ENCODE data around the gene AP1M1.
A peak's percentile ranks its signal among the peaks of the same experiment; 100 is the strongest.
"Not testable (repeated sequence)": the region's sequence is repeated elsewhere in the genome, so short reads cannot be mapped to it uniquely, and the experiment has no call there.

The AP1M1 gene

DNA sequence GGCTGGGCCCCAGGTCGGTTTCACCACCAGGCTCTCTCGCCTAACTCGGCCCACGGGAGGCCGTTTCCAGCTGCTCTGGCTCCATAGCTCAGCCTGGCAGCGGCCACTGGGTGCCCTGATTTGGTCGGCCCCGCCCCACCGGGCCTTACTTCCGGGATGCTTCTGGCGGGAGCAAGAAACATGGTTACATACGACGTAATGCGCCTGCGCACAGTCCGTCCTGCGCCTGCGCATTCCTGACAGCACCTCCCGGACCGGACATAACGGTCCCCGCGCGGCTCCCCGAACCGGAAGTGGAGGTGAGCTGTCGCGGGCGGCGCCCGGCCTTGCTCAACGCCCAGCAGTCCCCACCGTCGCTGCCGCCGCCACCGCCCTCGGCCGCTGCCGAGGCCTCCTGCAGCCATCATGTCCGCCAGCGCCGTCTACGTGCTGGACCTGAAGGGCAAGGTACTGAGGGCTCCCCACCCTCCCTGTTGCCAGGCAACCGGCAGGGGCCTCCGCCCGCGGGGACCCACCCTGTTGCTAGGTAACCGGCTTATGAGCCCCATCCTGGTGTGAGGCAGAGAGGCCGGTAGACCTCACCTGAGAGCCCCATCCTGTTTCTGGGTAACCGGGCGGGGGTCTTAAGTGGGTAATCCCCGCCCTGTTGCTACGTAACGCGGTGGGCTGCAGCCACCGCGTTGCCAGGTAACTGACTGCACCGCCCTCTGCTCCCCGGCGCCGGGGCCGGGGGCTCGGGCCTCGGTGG is at the start of gene AP1M1:
Gene AP1M1 (plus strand): TSS at position 290 of the 748 bp plus-strand sequence. CDS start 116 bp downstream, at position 406.
- peak; percentile 98 for DNase-seq

DNA sequence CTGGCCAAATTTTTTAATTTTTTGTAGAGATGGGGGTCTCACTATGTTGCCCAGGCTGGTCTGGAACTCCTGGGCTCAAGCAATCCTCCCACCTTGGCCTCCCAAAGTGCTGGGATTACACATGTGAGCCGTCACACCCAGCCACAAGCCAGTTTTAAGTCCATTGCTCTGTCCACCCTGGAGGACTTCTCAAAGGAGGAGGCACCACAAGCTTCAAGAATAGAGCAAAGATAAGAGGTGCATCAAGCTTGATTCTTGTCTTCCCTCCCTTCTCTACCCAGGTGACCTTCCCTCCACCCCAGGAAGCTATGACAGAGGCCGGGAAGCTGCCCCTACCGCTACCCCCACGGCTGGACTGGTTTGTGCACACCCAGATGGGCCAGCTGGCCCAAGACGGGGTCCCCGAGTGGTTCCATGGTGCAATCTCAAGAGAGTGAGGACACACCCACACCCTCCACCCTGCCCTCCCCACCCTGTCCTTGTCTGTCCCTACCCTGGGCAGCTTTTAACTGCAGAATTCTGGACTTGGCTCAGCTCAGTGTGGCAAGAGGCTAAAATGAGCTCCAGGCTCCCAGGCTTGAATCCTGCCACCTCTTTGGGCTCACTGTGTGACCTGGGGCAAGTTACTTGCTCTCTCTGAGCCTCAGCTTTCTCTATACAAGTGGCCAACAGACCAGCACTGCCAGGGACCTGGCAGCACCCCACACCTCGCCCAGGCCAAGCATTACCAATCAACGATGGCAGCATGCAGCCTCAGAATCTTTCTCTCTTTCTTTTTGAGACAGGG is 49.1 kb upstream of the AP1M1 start:
- no peak for DNase-seq

DNA sequence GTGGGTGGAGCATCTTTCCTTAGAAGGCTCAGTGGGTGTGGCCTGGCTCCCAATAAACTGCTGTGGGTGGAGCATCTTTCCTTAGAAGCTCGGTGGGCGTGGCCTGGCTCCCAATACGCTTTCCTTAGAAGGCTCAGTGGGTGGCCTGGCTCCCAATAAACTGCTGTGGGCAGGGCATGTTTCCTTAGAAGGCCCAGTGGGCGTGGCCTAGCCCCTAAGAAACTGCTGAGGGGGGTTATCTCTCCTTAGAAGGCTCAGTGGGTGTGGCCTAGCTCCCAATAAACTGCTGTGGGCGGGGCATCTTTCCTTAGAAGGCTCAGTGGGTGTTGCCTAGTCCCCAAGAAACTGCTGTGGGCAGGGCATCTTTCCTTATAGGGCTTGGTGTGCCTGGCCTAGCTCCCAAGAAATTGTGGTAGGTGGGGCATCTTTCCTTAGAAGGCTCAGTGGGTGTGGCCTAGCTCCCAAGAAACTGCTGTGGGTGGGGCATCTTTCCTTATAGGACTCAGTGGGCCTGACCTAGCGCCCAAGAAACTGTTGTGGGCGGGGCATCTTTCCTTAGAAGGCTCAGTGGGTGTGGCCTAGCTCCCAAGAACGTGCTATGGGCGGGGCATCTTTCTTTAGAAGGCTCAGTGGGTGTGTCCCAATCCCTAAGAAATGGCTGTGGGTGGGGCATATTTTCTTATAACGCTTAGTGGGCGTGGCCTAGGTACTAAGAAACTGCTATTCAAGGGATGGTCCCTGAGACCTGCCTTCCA is 44.0 kb upstream of the AP1M1 start:
- DNase-seq, result no peak

DNA sequence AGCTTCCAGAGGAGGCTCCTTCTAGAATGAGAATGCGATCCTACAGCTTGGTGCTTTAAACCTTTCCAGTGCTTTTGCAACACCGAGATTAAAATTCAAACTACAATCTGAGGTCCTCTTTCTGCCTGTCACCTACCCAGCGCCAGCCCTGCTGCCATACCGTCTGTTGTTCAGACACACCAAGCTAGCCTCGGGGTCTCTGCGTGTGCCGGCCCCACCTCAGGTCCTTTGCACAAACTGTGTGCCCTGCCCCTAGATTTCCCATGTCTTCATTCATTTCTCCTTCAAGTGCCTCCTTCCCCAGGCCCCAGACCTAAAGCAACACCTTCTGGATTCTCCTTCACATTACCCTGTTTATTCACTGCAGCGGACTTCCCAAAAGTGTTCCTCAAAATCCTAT is 43.2 kb upstream of the AP1M1 start:
- no peak for DNase-seq

DNA sequence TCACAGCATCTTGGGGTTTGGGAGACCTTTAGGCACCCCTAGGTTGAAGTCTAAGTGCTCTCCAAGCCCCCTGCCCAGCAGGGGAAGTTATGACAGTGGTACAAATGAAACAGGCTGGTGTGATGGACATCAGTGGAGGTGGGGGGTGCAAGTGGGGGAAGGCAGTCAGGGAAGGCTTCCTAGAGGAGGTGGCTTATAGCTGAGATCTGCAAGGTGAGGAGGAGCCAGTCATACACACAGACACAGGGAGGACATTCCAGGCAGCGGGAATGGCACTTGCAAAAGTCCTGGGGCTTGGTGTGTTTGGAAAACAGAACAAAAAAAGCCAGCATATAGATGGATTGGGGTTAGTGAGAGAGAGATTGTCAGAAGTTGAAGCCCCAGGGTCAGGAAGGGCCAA is 42.6 kb upstream of the AP1M1 start:
- DNase-seq, result no peak

DNA sequence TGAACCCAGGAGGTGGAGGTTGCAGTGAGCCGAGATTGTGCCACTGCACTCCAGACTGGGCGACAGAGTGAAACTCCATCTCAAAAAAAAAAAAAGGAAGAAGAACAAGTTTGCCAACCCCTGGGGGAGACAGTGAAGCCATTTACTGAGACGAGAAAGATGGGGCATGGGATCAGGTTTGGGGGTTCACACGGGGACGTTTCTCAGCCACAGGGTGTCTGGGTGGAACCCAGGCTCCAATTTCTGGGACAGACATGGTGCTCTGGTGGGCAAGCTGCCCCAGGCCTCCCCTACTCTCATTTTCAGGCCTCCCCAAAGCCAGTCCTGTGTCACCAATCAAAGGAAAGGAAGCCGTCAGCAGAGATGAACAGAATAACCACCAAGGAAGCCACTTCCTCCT is 40.8 kb upstream of the AP1M1 start:
- DNase-seq, result no peak

DNA sequence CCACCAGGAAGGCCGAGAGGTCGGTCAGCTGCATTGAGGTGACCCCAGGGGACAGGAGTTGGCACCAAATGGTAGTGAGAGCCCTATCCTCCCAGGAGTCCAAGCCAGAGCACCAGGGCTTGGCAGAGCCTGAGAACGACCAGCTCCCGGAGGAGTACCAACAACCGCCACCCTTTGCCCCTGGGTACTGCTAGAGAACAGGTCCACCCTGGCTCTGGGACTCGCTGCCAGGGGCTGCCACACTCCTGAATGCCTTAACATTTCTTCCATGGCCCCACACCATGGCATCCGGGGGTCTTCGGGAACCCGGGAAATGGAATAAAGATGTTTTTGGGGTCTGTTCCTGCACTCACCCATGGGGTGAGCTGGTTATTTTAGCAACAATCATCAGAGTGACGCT is 40.1 kb upstream of the AP1M1 start:
- no peak for DNase-seq

DNA sequence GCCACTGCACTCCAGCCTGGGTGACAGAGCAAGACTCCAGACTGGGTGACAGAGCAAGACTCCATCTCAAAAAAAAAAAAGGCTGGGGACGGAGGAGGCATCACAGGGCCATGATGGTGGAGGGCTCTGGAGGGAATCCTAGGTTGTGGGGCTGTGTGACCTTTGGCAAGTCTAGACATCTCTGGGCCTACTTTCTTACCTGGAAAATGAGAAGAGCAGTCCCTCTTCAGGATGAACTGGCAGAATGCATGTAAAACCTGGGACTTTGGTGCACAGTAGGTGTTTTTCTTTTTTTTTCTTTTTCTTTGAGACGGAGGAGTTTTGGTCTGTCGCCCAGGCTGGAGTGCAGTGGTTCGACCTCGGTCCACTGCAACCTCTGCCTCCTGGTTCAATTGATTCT is 38.1 kb upstream of the AP1M1 start:
- no peak for DNase-seq

DNA sequence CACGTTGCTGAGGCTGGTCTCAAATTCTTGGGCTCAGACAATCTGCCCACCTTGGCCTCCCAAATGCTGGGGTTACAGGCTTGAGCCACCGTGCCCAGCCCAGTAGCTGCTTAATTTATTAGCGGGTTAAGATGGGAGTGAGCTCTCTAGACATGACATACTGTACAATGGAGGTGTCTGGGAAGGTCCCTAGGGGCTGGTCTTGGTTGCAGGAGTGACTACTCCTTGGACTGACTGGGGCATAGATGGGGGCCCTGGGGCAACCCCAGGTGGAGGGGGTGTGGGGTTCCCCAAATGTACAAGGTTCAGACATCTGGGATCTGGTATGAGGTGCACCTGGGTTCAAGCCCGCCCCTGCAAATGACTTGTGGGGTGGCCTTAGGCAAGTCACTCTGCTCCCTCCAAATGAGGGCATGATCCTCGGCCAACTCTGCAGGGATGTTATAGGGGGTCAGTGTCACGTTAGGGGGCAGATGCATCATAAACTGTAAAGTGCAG is 37.2 kb upstream of the AP1M1 start:
- DNase-seq, result no peak

DNA sequence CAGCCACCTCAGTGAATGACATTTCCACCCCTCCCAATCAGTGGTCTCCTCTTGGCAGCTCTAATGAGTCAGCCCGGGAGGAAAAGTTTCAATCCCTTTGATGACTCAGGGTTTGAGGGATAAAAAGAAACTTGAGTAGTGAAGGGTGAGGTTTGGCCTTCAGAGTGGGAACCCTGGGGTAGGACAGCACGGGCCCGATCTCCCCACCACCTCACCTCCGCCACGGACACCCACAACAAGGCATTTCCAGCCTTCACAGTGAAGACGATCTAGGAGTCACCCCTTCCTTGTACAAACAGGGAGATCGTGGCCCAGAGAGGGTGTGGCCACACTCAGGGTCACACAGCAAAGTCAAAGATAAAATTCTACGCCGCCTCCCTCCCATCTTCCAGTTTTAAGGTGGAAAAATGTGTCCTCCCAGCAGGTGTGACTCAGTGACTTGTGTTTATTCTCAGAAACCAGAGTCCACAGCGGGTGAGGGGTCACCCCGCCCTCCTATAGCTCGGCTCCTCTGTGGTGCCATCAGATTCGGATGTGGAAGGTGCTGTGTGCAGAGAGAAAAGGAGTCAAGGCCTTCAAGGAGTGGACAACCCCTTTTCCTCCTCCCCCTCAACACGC is 36.7 kb upstream of the AP1M1 start:
- no peak for DNase-seq

DNA sequence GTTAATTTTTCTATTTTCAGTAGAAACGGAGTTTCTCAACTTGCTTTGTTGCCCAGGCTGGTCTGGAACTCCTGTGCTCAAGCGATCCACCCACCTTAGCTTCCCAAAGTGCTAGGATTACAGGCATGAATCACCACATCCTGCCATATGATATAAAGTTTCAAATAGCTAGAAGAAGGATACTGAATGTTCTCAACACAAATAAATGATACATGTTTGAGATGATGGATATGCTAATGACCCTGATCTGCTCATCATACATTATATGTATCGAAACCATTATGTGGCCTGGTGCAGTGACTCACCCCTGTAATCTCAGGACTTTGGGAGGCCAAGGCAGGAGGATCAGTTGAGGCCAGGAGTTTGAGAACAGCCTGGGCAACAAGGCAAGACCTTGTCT is 35.9 kb upstream of the AP1M1 start:
- no peak for DNase-seq

DNA sequence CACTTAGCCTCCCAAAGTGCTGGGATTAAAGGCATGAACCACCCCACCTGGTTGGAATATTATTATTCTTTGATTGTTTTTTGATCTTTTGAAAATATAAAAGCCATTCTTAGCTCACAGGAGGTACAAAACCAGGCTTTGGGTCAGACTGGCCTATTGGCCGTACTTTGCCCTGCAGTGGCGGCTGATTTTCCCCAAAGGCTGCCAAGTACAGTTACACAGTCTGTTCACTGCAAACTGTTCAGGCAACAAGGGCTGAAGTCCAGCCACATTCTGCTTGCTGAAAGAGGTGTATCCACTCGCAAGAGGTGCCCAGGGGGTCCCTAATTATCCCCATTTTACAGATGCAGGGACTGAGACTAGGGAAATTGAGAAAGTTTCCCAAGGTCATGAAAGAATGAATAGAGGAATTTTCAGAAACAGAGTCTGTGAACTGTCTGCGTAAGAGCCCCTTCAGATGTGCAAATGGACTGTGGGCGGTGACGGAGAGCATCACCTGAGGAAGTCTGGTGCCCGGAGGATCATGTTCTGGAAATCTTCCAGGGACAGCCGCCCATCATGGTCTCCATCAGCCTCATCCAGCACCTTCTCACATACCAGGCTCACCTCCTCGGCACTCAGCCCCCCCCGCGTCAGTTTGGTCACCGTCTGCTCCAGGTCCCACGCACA is 33.4 kb upstream of the AP1M1 start:
- no peak for DNase-seq

DNA sequence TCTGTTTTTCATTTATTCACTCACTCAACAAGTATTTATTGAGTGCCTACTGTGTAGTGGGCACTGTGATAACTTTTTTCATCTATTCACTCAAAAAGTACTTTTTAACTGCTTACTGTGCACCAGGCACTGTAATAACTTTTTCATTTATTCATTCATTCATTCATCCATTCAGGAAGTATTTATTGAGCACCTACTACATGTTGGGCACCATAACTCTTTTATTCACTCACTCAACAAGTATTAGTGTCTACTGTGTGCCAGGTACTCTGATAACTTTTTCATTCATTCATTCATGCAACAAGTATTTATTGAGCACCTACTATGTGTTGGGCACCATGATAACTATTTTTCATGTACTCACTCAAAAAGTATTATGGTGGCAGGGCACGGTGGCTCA is 31.3 kb upstream of the AP1M1 start:
- DNase-seq, result no peak

DNA sequence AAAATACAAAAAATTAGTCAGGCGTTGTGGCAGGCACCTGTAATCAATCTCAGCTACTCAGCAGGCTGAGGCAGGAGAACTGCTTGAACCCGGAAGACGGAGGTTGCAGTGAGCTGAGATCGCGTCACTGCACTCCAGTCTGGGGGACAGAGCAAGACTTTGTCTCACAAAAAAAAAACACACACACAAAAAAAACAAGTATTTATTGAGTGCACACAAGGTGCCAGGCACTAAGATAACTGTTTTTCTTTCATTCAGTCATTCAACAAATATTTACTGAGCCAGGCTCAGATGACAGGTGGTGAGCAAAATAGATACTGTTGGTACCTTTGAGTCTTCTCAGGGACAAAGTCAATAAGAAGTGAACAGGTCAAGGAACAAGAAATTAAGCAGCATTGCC is 30.7 kb upstream of the AP1M1 start:
- DNase-seq, result no peak

DNA sequence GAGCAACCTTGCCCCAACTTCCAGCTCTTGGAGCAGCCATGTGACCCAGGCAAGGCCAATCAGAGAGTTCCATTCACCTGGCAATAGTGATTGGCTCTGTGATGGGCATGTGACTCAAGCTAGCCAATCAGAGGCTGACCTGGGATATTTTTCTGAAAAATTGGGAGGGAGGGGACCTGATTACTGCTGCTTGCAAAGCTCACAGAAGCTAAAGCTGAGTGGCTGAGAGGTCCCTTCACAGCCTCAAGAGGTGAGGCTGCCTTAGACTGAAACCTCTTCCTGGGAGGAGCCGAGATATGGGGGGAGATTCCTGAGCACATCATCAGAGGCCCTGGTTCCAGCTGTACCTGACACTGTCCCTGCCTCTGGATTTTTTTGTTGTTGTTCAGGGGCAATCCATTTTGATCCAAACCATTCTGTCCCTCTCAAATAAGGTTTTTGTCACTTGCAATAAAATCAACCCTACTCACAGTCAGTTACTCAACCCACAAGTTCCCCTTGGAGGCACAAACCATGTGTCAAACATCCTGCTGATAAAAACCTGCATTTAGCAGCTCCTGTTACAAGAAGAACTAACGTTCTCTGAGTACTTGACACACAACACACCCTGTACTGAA is 29.1 kb upstream of the AP1M1 start:
- DNase-seq, result peak; percentile 40

DNA sequence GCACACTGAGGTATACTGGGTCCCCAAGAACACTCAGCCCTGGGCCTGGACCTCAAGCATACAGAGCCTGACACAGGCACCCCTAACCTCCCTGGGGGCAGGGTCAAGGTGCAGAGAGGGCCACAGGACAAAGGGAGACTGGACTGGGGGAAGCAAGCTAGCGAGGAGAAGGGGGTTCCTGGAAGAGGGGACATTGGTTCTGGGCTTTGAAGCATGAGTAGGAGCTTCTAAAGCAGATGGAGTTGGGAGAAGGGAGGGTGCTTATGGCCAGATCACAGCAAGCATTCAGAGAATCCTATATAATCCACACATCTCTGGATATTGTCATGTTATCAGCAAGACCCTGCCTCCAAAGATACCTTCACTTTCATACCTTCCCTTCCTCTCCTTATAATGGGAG is 27.6 kb upstream of the AP1M1 start:
- no peak for DNase-seq

DNA sequence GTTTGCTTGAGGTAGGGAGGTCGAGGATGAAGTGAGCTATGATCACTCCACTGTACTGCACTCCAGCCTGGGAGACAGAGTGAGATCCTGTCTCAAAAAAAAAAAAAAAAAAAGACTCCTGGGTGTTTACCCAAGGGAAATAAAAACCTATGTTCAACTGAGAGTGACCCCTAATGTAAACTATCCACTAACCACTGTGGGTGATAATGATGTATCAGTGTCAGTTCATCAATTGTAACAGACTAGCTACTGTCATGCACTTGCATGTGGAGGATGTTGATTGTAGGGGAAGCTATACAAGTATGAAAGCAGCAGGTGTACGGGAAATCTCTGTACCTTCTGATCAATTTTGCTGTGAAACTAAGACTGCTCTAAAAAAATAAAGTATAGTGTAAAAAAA is 21.8 kb upstream of the AP1M1 start:
- DNase-seq, result no peak

DNA sequence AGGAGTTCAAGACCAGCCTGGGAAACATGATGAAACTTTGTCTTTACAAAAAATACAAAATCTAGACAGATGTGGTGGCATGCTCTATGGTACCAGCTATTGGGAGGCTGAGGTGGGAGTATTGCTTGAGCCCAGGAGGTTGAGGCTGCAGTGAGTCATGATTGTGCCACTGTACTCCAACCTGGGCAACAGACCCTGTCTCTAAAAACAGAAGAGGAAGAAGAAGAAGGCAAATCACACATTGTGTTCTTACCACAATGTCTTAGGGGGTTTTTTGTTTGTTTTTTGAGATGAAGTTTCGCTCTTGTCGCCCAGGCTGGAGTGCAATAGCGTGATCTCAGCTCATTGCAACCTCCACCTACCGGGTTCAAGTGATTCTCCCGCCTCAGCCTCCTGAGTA is 18.8 kb upstream of the AP1M1 start:
- not testable (repeated sequence) for DNase-seq

DNA sequence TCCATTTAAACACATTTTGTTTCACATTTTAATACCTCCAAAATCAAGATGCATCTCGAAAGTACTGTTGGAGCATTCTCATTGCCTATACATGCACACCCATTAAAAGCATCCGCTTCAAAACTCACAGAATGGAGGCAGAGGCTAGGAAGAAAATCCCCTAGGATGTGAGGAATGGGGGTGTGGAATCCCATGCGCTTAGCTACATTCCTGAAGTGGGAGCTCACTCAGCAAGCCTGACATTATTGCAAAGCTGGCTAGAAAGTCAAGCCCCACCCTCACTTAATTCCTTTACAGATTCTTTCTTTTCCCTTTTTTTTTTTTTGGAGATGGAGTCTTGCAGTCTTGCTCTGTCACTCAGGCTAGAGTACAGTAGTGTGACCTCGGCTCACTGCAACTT is 17.1 kb upstream of the AP1M1 start:
- no peak for DNase-seq

DNA sequence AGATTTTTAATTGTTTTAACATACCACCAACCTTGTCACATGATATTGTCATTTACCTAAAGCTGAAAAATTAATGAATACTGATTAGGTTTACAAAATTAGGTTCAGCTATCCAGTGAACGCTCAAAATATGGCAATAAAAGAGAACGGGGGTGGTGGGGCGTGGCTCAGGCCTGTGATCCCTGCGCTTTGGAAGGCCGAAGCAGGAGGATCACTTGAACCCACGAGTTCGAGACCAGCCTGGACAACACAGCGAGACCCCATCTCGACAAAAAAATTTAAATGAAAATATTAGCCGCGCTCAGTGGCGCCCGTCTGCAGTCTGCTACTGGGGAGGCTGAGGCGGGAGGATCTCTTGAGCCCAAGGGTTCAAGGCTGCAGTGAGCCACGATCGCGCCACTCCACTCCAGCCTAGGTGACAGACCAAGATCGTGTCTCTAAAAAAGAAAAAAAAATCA is 13.0 kb upstream of the AP1M1 start:
- DNase-seq, result no peak

DNA sequence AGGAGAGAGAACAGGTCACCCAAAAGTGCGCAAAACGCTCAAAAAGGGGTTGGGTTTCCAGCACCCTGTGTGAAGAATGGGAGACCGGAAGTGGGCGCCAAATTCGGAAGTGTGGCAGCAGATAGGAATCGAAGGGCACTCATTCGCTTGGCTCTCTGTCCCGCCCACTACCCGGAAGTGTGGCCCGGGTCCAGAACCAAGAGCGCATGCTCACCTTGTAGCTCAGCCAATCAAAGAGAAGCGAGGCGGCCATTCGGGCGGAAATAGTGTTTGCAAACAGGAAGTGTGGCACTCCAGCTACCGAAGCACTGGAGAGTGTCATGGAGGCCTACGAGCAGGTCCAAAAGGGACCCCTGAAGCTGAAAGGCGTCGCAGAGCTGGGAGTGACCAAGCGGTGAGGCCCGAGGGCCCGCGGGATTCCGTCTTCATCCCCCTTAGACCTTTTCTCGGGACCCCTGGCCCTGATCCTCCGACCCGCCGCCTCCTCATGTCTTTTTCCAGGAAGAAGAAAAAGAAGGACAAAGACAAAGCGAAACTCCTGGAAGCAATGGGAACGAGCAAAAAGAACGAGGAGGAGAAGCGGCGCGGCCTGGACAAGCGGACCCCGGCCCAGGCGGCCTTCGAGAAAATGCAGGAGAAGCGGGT is 12.5 kb upstream of the AP1M1 start, which contains the start of gene FAM32A:
Gene FAM32A (plus strand): TSS at position 288 of the 645 bp plus-strand sequence. CDS start 33 bp downstream, at position 321.
- peak; percentile 100 for DNase-seq
